Erythroblast (primary cell): ENCODE data around the gene EXTL1.

ENCODE experiments used
- GATA1 ChIP-seq: IDR thresholded peaks from 2 replicates; pipeline ENCODE4 v1.6.1; 2011; ENCODE audit warnings: low read depth, mild to moderate bottlenecking, control low read depth, low read length, moderate library complexity
- POLR2A ChIP-seq: IDR thresholded peaks from 2 replicates; pipeline ENCODE4 v1.6.1; 2011; ENCODE audit warnings: mild to moderate bottlenecking, low read length

- TF ChIP-seq POLR2A (no peak), GATA1 (no peak)
Measured at GRCh38 chr1:25999041-25999800, 22.4 kb upstream of the EXTL1 start.
